ENCODE measurements around the gene ETV6. TPM values are rescaled to one million over a fixed set of nuclear protein-coding genes. Genes with fewer than 3 reads are reported as not detected.

The ETV6 gene
- total RNA-seq, 4 donors from 2014 or later: 7.6 to 45.5 (median 8.2) TPM

GRCh38 chr12:11651381-11651780 is 1.9 kb downstream of the ETV6 start:
- DNase-seq: no peak
- H3K27ac ChIP-seq: peak overlapping the region in 1 of 2 donors; percentile 99
- TF ChIP-seq POLR2A (IDR thresholded peaks at IDR 0.05) (no peak), CTCF (IDR thresholded peaks at IDR 0.05) (no peak)
- H3K9me3 ChIP-seq: no peaks in the 10 kb centered on the region
- H3K4me3 ChIP-seq: peak overlapping the region; percentile 84 to 88
- H3K4me1 ChIP-seq: peaks cover 0 to 6% of the 10 kb centered on the region in 2 donors
- no peaks in the 10 kb centered on the region for H3K27me3 ChIP-seq
- intact Hi-C loops (cut with DNase I; ENCODE audit: low total_unique reads): no loop called here
- H3K36me3 ChIP-seq: no peaks in the 10 kb centered on the region

- H3K27ac ChIP-seq: peak overlapping the region; percentile 49 to 99
- TF ChIP-seq CTCF (IDR thresholded peaks at IDR 0.05) (no peak), POLR2A (IDR thresholded peaks at IDR 0.05) (no peak)
- H3K9me3 ChIP-seq: no peaks in the 10 kb centered on the region
- peak overlapping the region; percentile 84 to 88 for H3K4me3 ChIP-seq
- no peak for DNase-seq
- H3K4me1 ChIP-seq: peaks cover 0 to 6% of the 10 kb centered on the region in 2 donors
- intact Hi-C loops (cut with DNase I; ENCODE audit: low total_unique reads): no loop called here
- H3K27me3 ChIP-seq: no peaks in the 10 kb centered on the region
- no peaks in the 10 kb centered on the region for H3K36me3 ChIP-seq
These were observed 2.3 kb downstream of the ETV6 start for GRCh38 chr12:11651785-11652184.

DNA sequence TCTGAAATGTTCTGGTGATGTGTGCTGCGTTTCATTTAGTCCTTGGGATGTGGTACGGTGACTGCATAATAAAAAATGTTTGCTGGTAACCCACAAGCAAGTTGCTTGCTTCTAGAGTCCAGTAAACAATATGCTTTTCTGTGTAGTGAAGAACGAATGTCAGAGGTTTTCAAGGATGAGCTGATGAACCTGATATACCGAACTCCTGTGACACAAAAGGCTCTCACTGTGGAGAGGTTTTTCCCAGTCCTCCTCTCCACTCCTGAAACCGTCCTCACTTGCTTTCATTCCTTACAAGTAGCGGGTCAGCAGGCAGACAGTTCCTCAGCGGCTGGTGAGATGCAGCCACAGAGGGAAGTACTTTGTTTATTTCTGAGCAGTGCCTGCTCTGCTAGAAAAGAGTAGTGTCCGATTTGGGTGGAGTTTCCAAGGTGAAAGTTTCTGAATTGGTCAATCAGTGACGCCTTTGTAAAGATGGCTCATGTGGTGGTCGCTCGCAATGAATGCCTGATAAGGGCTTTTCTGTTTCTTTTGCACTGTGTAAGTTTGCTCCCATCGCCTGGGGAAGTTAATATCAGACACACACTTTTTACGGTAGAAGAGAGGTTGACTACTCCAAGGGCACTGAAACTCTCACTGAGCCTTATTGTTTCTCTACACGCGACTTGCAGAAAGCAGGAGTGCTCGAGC is 3.0 kb downstream of the ETV6 start:
- peaks cover 0 to 6% of the 10 kb centered on the region in 2 donors for H3K4me1 ChIP-seq

DNA sequence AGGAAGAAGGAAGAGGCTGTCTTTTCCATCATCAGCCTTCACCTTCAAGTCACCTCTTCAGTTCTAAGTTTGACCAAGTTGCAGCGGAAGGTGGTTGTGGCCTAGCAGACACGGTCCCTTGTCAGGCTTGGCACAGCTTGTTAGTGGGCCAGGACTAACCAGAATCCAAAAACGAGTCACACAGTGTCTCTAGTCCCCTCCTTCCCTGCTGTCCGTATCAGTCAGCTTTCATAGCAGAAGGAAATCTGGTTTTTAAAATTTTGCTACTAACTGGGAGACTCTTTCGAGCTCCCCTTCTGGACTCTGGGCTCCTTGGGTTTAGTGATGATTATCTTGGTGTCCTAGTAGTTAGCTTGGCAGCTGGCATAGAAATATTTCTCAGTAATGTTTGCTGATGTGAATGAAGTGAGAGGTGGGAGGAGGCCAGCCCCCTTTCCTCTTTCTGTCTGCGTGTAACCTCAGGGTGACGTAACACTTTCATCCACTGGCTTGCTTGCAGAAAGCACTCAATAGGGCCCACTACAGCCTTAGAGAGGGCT is 3.8 kb downstream of the ETV6 start:
- Histone ChIP-seq H3K27me3 (no peaks in the 10 kb centered on the region), H3K4me3 (peak overlapping the region in 1 of 2 donors; percentile 88), H3K9me3 (no peaks in the 10 kb centered on the region), H3K27ac (peak overlapping the region; percentile 49 to 99), H3K36me3 (no peaks in the 10 kb centered on the region), H3K4me1 (peaks cover 0 to 6% of the 10 kb centered on the region in 2 donors)
- intact Hi-C loops (cut with DNase I; ENCODE audit: low total_unique reads): no loop called here
- no peak for DNase-seq
- no peak for TF ChIP-seq POLR2A (IDR thresholded peaks at IDR 0.05)
- TF ChIP-seq CTCF (IDR thresholded peaks at IDR 0.05): no peak

More for the DNA sequence above, 3.0 kb downstream of the ETV6 start:
- Histone ChIP-seq H3K9me3 (no peaks in the 10 kb centered on the region), H3K36me3 (no peaks in the 10 kb centered on the region), H3K27ac (peak overlapping the region; percentile 49 to 99), H3K4me3 (peak overlapping the region; percentile 84 to 88), H3K27me3 (no peaks in the 10 kb centered on the region)
- TF ChIP-seq POLR2A (IDR thresholded peaks at IDR 0.05) (peak in 1 of 2 donors; percentile 10), CTCF (IDR thresholded peaks at IDR 0.05) (no peak)
- intact Hi-C loops (cut with DNase I; ENCODE audit: low total_unique reads): no loop called here
- peak in 1 of 2 donors; percentile 34 for DNase-seq

GRCh38 chr12:11654338-11654737 is 4.9 kb downstream of the ETV6 start:
- Histone ChIP-seq H3K27me3 (no peaks in the 10 kb centered on the region), H3K36me3 (no peaks in the 10 kb centered on the region), H3K4me1 (peaks cover 0 to 6% of the 10 kb centered on the region in 2 donors), H3K9me3 (no peaks in the 10 kb centered on the region), H3K27ac (no peak overlapping the region), H3K4me3 (no peak overlapping the region)
- DNase-seq: no peak
- intact Hi-C loops (cut with DNase I; ENCODE audit: low total_unique reads): no loop called here
- TF ChIP-seq POLR2A (IDR thresholded peaks at IDR 0.05): no peak

Measured in uterus (tissue), 4 donors.